ENCODE measurements around the gene KCNQ4. TPM values are rescaled to one million over a fixed set of nuclear protein-coding genes. Genes with fewer than 3 reads are reported as not detected.

The KCNQ4 gene
- total and polyA plus RNA-seq, 2 donors (not counting 1 experiment from before 2014, with no cell fraction given) = 0.16 to 0.20 TPM

- Mint-ChIP-seq H3K27ac (no peak overlapping the region), H3K4me1 (peaks cover 19% of the 10 kb centered on the region), H3K27me3 (no peaks in the 10 kb centered on the region), H3K4me3 (no peak overlapping the region), H3K9me3 (ENCODE audit: insufficient read depth) (no peaks in the 10 kb centered on the region)
- Histone ChIP-seq H3K4me1 (ENCODE audit: control insufficient read depth in 2 of 2, insufficient read depth in 2 of 2, low read length in 2 of 2) (peaks cover 10 to 15% of the 10 kb centered on the region in 2 donors), H3K4me3 (ENCODE audit: control extremely low read depth in 1 of 5, extremely low read depth in 1 of 5, insufficient read depth in 1 of 5, low read depth in 2 of 5, low read length in 4 of 5) (no peak overlapping the region), H3K36me3 (replicated peaks in 1 of 2; ENCODE audit: control extremely low read depth in 1 of 2, control insufficient read depth in 1 of 2, extremely low read depth in 1 of 2, insufficient read depth in 2 of 2, low read length in 1 of 2) (no peaks in the 10 kb centered on the region), H3K79me2 (ENCODE audit: control insufficient read depth, insufficient read depth, low read length) (no peaks in the 10 kb centered on the region), H3K27ac (ENCODE audit: low read length in 2 of 2) (no peak overlapping the region), H3K9me3 (ENCODE audit: control extremely low read depth in 1 of 3, control insufficient read depth in 2 of 3, insufficient read depth in 1 of 3, low read length in 2 of 3) (peaks cover 0 to 2% (median 0%) of the 10 kb centered on the region in 3 donors), H2AFZ (ENCODE audit: insufficient read depth, low read depth, low read length, poor library complexity, severe bottlenecking) (no peak overlapping the region), H3K4me2 (replicated peaks; ENCODE audit: low read depth, low read length, poor library complexity, severe bottlenecking) (no peak overlapping the region), H3K9ac (ENCODE audit: low read length) (no peak overlapping the region), H4K20me1 (ENCODE audit: control insufficient read depth, insufficient read depth, low read length, poor library complexity, severe bottlenecking) (no peaks in the 10 kb centered on the region), H3K27me3 (replicated peaks in 1 of 4; ENCODE audit: control extremely low read depth in 1 of 4, control insufficient read depth in 3 of 4, insufficient read depth in 4 of 4, low read length in 3 of 4) (no peaks in the 10 kb centered on the region)
- WGBS (ENCODE audit: insufficient coverage) = 100% methylated on average over 1 of the region's 4 CpGs
- ATAC-seq (ENCODE audit: low read depth) (no peak), DNase-seq (no peak)
- POLR2A ChIA-PET = no interaction called here
- intact Hi-C loops (cut with micrococcal nuclease) = no loop called here
- CTCF ChIA-PET = no interaction called here
- TF ChIP-seq EZH2 (IDR thresholded peaks at IDR 0.05; ENCODE audit: borderline replicate concordance, insufficient read depth, low read depth, low read length, poor library complexity, severe bottlenecking) (no peak), CTCF (IDR thresholded peaks at IDR 0.05) (no peak)
Measured at GRCh38 chr1:40823345-40823744, 39.8 kb downstream of the KCNQ4 start.

- no peak overlapping the region for H2AFZ ChIP-seq (ENCODE audit: insufficient read depth, low read depth, low read length, poor library complexity, severe bottlenecking)
- H3K27me3 ChIP-seq (replicated peaks in 1 of 4; ENCODE audit: control extremely low read depth in 1 of 4, control insufficient read depth in 3 of 4, insufficient read depth in 4 of 4, low read length in 3 of 4) = no peaks in the 10 kb centered on the region
- H3K4me3 ChIP-seq (ENCODE audit: control extremely low read depth in 1 of 5, extremely low read depth in 1 of 5, insufficient read depth in 1 of 5, low read depth in 2 of 5, low read length in 4 of 5) = no peak overlapping the region
- no peak overlapping the region for H3K4me3 Mint-ChIP-seq
- CTCF ChIA-PET = interaction anchor here (1.2 kb wide), 1 partner anchor 18 kb away, joined by 3 read pairs; no protein-coding TSS in a partner anchor
- H3K27me3 Mint-ChIP-seq = no peaks in the 10 kb centered on the region
- no peak overlapping the region for H3K27ac ChIP-seq (ENCODE audit: low read length in 2 of 2)
- no peak overlapping the region for H3K27ac Mint-ChIP-seq
- no peak for DNase-seq
- intact Hi-C loops (cut with micrococcal nuclease) = no loop called here
- no peaks in the 10 kb centered on the region for H3K36me3 ChIP-seq (replicated peaks in 1 of 2; ENCODE audit: control extremely low read depth in 1 of 2, control insufficient read depth in 1 of 2, extremely low read depth in 1 of 2, insufficient read depth in 2 of 2, low read length in 1 of 2)
- no peaks in the 10 kb centered on the region for H3K9me3 Mint-ChIP-seq (ENCODE audit: insufficient read depth)
- POLR2A ChIA-PET = no interaction called here
- no peak for ATAC-seq (ENCODE audit: low read depth)
- no peak overlapping the region for H3K9ac ChIP-seq (ENCODE audit: low read length)
- no peaks in the 10 kb centered on the region for H3K9me3 ChIP-seq (ENCODE audit: control extremely low read depth in 1 of 3, control insufficient read depth in 2 of 3, insufficient read depth in 1 of 3, low read length in 2 of 3)
- WGBS (ENCODE audit: insufficient coverage) = 98% methylated on average over 6 of the region's 17 CpGs
- no peak for TF ChIP-seq EZH2 (IDR thresholded peaks at IDR 0.05; ENCODE audit: borderline replicate concordance, insufficient read depth, low read depth, low read length, poor library complexity, severe bottlenecking)
- TF ChIP-seq CTCF (IDR thresholded peaks at IDR 0.05) = no peak
- H3K4me1 Mint-ChIP-seq = peaks cover 14% of the 10 kb centered on the region
- H4K20me1 ChIP-seq (ENCODE audit: control insufficient read depth, insufficient read depth, low read length, poor library complexity, severe bottlenecking) = no peaks in the 10 kb centered on the region
- no peak overlapping the region for H3K4me2 ChIP-seq (replicated peaks; ENCODE audit: low read depth, low read length, poor library complexity, severe bottlenecking)
- peaks cover 10 to 13% of the 10 kb centered on the region in 2 donors for H3K4me1 ChIP-seq (ENCODE audit: control insufficient read depth in 2 of 2, insufficient read depth in 2 of 2, low read length in 2 of 2)
- no peaks in the 10 kb centered on the region for H3K79me2 ChIP-seq (ENCODE audit: control insufficient read depth, insufficient read depth, low read length)
Measured at GRCh38 chr1:40823983-40824382, 40.4 kb downstream of the KCNQ4 start.

Data from B cell (primary cell).